ENCODE results near the gene RRM2.
"Not testable (repeated sequence)": the region's sequence is repeated elsewhere in the genome, so short reads cannot be mapped to it uniquely, and the experiment has no call there.

Gene RRM2

GRCh38 chr2:10132596-10132995, 10.1 kb downstream of the RRM2 start:
- DNase-seq (ENCODE audit: low read depth), result no peak

GRCh38 chr2:10132996-10133647, 10.6 kb downstream of the RRM2 start:
- DNase-seq (ENCODE audit: low read depth), result no peak

DNA sequence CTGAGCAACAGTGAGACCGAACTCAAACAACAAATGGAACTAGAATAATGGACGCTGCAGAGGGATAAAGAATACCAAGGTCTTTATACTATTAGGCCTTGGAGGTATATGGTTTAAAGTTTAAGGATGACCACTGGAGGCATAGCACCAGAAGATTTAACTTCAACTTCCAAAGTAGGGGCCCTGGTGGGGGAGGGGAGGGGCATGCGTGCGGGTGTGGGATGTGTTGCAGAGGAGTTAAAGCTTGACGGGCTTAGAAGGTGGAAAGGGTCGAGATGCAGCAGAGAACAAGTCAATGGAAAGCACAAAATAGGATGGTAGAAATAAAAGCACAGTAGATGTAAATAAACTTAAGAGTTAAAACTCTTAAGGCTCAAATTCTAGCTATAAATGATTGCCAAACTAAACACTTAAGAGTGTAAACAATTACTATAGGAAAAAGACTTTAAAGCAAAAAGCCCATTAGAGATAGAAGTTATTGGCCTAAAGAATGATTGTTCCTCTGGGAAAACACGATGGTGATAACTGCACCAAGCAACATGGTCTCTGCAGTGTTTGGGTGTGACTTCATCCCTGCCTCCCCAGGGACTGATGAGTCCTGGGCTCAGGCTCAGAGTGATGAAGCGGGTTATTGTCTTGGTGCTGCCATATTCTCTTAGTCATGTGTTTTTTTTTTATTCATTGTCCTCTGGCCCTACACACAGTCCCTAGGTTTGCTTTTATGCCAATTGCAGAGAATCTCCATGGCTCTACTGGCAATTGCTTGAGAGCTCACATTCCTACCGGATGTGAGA, 13.0 kb downstream of the RRM2 start:
- DNase-seq (ENCODE audit: low read depth), result no peak

DNA sequence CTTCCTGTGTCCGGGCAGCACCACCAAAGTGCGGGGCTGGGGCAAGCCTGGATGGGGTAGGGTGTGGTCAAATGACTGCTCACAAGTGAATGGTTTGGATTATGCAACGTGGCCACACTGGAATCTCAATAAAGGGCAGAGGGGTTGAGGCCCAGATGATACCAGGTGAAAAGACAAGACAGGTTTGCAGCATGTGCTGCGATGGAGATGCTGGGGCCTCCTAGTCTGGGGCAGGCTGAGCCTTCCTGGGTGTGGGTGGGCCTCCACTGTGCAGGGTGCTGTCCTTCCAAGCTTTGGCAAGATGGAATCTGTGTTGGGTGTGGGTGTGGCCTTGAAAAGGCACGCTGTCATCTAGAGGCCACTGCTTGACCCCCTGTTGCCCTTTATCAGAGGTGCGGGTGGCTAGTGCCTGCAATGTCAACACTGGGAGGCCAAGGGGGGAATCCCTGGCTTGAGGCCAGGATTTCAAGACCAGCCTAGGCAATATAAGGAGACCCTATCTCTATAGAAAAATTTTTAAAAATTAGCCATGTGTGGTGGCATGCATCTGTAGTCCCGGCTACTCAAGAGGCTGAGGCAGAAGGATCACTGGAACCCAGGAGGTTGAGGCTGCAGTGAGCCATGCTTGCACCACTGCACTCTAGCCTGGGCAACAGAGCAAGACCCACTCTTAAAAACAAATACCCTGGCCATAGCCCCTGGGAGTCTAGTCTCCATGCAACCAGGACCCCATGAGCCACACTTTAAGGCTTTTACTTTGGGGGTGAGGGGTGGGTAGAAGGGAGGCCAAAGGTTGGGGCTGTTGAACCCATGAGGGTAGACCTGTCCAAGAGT, 13.8 kb downstream of the RRM2 start:
- no peak for DNase-seq (ENCODE audit: low read depth)

DNA sequence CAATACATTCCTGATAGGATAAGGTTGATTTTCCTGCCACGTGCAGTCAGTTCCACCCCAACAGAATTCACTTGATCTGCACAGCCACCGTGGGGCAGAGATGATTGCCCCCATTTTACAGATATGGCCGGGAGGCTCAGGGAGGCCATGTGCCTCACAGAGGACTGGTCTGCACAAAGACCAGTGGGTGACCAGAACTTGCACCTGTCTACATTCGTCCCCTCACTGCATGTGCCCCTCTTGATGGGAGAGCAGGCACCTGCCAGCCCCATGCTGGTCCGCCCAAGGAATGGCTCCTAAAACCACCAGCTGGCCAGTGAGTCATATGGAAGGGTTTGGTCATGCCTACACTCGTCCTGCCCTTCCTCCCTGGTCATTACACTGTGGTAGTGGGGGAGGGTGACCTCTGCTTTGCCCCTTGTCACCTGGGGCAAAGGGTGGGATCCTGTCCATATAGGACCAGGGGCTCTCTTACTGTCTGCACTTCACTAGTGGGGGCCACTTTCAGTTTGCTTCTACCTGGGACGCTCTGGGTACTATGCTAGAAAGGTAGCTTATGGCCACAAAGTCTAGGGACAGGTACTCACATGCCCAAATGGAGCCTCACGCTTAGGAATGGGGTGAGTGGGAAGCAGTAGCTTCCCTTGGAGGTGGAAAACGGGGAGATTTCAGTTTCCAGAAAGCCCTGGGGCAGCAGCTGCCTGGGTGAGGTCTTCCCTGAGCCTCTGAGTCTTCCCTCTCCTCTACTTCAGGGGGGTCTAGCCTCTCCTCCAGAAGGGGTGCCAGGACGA, 14.7 kb downstream of the RRM2 start:
- DNase-seq (ENCODE audit: low read depth), result no peak

GRCh38 chr2:10139536-10139935, 17.0 kb downstream of the RRM2 start:
- no peak for DNase-seq (ENCODE audit: low read depth)

DNA sequence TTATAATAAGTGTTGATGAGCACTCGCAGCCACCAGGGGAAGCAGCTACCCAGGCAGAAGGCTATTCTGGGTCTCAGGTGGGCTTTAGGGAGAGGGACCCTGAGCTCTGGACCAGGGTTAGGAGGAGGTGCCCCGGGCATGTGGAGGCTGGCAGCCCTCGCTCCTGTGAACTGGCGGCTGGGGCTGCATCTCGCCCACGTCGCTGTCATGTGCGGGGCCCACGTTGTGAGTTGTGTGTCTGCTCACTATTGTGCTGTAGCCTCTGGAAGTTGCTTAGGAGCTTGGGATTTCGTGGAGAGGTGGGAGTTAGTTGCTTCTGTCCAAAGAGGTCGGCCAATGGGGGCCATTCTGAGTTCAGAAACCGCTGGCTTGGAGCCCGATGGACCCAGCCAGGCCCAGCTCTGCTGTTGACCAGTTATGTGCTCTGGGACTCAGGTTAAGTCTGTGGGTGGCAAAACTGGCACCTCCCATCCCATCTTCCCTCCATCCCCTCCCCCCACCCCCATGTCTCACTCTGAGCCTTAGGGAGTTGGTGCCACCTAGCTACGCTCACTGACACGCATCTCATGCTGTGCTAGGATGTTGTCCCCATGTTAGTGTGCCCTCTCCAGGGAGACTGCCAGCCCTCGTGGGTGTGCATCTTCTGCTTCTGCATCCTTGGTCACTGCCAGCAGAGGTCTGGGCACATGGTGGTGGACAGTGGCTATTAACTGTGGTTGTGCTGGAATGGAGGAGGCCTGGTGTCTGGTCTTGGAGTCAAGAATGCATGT, 18.5 kb downstream of the RRM2 start:
- DNase-seq (ENCODE audit: low read depth), result no peak

DNA sequence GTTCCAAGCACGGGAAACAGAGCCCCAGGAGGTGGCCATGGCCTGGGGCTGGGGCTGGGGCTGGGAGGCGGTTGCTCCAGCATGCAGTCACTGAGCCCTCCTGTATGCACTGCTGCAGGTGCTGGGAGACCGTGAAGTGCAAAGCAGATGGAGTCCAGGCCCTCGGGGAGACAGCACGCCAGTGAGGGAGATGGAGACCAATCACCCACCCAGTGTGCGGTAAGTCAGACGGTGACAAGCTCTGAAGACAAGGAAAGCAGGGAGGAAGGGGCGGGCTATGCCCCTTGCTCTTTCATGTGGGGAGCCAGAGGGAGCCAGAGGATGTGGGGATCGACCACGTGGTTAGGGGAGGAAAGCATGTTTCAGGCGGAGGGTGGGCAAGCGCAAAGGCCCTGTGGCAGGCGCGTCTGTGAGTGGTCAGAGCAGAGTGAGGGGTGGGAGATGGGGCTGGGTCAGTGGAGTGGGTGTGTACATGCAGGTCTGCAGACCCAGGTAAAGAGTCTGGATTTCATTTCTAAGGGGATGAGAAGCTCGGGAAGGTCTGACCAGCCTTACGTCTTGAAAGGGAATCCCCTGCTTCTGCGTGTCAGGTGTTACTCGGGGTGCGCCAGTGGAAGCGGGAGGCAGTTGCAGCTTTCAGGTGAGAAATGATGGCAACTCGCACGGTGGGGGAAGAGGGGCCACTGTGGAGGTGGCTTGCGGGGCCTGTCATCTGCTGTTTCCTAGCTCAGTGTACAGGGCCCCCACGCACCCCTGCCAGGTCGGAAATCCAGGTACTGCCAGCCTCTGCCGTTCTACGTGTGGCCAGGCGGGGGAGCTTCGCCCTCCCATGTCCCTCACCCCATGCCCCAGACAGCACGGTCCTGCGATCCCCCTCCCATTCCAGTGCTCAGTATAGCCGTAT, 19.4 kb downstream of the RRM2 start:
- no peak for DNase-seq (ENCODE audit: low read depth)

DNA sequence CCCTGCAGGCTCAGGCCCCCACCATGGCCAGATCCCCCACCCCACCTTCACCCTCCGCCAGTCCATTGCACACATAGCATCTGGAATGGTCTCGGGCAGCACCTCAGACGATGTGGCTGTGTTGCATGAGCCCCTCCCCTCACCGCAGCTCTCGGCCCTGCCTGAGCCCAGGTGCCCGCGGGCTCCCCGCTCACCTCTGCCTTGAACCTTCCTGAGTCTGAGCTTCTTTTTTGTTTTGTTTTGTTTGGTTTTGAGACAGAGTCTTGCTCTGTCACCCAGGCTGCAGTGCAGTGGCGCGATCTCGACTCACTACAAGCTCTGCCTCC, 20.1 kb downstream of the RRM2 start:
- no peak for DNase-seq (ENCODE audit: low read depth)

GRCh38 chr2:10144771-10145518, 22.4 kb downstream of the RRM2 start:
- DNase-seq (ENCODE audit: low read depth), result no peak

DNA sequence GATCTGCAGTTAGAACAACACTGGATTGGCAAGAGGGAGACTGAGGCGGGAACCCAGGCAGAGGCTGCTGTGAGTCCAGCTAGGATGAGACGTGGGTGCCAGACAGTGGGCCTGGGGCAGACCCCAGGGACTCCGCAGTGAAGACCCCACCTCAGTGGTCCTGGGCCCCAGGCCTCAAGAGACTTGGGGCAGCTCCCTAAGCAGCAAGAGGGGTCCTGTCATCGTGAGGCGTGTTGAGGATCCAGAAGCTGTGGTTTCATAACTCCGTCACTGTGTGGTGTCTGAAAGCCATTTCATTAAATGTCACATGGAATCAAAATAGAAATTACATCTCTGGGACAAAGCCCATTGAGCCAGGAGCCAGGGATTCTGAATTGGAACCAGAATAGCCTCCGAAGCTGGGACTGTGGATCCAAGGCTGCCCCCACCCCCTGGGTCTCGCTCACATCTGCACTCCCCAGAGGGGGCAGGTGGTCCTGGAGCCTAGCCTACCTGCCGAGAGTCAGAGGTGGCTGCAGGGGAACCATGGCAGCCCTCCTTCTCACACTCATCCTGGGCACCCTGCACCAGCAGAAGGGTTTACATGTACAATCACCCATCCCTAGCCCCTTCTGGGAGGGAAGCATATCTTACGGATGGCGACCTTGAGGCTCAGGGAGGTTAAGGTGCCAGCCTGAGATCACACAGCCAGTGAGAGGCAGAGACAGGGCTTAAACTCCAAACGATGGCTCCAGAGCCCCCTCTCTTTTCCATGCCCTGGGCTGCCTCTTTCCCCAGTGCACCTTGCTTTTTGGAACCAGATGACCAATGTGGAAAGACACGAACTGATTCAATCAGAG, 23.2 kb downstream of the RRM2 start:
- DNase-seq (ENCODE audit: low read depth), result no peak

- DNase-seq (ENCODE audit: low read depth), result no peak
Observed at GRCh38 chr2:10146366-10147005, 23.9 kb downstream of the RRM2 start.

- DNase-seq (ENCODE audit: low read depth), result not testable (repeated sequence)
Observed at GRCh38 chr2:10147050-10147660, 24.6 kb downstream of the RRM2 start.

DNA sequence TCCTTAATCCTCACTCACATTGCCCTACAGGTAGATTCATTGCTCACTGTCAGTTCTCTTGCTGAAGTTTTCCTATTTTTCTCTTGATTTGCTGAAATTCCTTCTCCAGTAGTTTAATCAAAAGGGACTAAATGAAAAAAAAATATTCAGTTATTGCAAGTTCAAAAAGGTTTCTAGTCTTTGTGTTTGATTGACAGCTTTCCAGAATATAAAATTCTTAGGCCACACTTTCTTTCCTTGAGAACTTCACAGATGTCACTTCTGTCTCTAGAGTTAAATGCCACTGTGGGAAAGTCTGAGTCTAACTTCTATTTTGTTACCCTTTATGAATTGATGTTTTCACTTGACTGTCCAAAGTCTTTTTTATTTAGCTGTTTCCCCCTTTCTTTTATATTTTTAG, 25.7 kb downstream of the RRM2 start:
- DNase-seq (ENCODE audit: low read depth), result no peak

DNA sequence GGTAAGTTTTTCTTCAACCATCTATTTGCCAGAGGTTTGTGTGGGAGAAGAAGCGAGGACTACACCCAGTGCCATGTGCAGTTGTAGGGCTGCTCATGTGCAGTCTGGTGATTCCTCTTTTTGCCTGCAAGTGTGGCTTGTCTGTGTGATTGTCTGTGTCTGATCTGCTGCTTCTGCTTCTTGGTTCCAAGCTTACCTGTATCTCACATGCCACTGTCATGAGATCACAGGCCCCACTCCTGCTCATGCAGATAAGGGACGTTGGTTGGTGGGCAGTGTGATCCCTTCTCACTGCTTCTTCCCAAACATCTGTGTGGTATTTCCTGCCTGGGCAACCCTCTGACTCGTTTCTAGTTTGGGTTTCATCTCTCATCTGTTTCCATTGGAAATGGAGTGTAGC, 27.1 kb downstream of the RRM2 start:
- no peak for DNase-seq (ENCODE audit: low read depth)

- DNase-seq (ENCODE audit: low read depth), result no peak
Observed at GRCh38 chr2:10150436-10150835, 27.9 kb downstream of the RRM2 start.

- no peak for DNase-seq (ENCODE audit: low read depth)
Observed at GRCh38 chr2:10151462-10151861, 28.9 kb downstream of the RRM2 start.

DNA sequence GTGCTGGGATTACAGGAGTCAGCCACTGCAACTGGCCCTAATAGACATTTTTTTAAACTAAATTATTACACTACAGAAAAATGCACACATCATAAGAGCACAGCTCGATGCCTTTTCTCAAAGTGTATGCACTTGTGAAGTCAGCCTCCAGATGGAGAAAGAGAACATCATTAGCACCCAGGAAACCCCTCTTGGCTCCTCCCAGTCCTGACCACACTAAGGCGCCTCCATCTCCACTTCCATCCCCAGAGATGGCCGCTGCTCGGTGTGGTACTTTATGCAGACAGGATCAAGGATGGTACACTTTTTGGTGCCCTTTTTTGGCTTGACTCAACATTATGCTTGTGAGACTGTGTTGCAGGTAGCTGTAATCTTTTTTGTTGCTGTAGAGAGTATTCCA, 34.8 kb downstream of the RRM2 start:
- DNase-seq (ENCODE audit: low read depth), result no peak
